Measurements from ENCODE around the gene MYADML2. TPM values are rescaled to one million over a fixed set of nuclear protein-coding genes. Genes with fewer than 3 reads are reported as not detected.

MYADML2 gene
- total RNA-seq, 1 donor from 2014 or later: not detected

DNA sequence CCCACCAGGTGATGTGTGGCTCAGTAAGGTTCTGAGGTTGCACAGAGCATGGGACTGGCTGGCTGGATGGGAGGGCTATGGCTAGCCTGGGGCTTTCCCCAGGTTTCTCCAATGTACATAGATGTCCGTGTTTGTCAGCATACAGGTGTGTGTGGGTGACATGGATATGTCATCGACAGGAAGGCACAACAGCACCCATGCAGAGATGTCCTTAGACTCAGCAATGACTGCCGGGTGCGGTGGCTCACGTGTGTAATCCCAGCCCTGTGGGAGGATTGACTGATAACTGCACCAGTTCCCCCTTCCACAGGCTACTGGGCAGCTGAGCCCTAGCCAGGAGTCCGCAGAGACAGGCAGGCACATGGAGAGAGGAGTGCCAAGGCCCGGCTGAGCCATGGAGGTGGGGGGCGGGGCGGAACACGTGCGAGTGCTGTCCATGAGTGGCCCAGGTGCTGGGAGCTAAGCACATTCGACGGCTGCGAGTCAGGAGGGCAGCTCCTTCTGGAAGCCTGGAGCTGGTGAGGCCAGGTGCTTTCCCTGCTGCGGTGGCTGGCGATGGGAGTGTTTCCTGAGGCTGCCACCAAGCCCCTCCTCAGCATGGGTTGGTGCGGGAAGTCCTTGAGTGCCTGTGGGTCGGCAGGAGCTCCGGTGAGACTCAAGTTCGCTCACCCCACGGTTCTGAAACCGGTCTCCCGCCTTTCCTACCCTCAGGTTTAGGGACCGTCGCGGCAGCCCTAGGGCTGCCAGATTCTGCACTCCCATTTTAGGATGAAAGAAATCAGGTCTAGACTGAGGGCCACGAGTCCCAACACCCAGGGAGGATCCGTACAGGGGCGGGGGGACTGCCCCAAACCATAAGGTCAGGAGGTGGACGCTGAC, 29.5 kb upstream of the MYADML2 start:
- Mint-ChIP-seq H3K36me3 (ENCODE audit: low read depth) (peaks cover 4% of the 10 kb centered on the region), H3K4me1 (ENCODE audit: low read depth) (peaks cover 17% of the 10 kb centered on the region), H3K27me3 (ENCODE audit: low read depth) (no peaks in the 10 kb centered on the region), H3K27ac (ENCODE audit: unreplicated experiment) (peak overlapping the region; percentile 96), H3K9me3 (ENCODE audit: low read depth) (no peaks in the 10 kb centered on the region), H3K4me3 (ENCODE audit: unreplicated experiment) (peak overlapping the region; percentile 87)
- TF ChIP-seq, protein P1, sequence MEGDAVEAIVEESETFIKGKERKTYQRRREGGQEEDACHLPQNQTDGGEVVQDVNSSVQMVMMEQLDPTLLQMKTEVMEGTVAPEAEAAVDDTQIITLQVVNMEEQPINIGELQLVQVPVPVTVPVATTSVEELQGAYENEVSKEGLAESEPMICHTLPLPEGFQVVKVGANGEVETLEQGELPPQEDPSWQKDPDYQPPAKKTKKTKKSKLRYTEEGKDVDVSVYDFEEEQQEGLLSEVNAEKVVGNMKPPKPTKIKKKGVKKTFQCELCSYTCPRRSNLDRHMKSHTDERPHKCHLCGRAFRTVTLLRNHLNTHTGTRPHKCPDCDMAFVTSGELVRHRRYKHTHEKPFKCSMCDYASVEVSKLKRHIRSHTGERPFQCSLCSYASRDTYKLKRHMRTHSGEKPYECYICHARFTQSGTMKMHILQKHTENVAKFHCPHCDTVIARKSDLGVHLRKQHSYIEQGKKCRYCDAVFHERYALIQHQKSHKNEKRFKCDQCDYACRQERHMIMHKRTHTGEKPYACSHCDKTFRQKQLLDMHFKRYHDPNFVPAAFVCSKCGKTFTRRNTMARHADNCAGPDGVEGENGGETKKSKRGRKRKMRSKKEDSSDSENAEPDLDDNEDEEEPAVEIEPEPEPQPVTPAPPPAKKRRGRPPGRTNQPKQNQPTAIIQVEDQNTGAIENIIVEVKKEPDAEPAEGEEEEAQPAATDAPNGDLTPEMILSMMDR (IDR thresholded peaks at IDR 0.05): no peak
- DNase-seq (ENCODE audit: low spot score): peak; percentile 88

- TF ChIP-seq, protein P1 (IDR thresholded peaks at IDR 0.05): no peak
- Mint-ChIP-seq H3K9me3 (ENCODE audit: low read depth) (no peaks in the 10 kb centered on the region), H3K4me3 (ENCODE audit: unreplicated experiment) (no peak overlapping the region), H3K27ac (ENCODE audit: unreplicated experiment) (no peak overlapping the region), H3K27me3 (ENCODE audit: low read depth) (no peaks in the 10 kb centered on the region), H3K36me3 (ENCODE audit: low read depth) (no peaks in the 10 kb centered on the region), H3K4me1 (ENCODE audit: low read depth) (peaks cover 7% of the 10 kb centered on the region)
- no peak for DNase-seq (ENCODE audit: low spot score)
These were observed 26.4 kb upstream of the MYADML2 start for GRCh38 chr17:81973432-81973831.

DNA sequence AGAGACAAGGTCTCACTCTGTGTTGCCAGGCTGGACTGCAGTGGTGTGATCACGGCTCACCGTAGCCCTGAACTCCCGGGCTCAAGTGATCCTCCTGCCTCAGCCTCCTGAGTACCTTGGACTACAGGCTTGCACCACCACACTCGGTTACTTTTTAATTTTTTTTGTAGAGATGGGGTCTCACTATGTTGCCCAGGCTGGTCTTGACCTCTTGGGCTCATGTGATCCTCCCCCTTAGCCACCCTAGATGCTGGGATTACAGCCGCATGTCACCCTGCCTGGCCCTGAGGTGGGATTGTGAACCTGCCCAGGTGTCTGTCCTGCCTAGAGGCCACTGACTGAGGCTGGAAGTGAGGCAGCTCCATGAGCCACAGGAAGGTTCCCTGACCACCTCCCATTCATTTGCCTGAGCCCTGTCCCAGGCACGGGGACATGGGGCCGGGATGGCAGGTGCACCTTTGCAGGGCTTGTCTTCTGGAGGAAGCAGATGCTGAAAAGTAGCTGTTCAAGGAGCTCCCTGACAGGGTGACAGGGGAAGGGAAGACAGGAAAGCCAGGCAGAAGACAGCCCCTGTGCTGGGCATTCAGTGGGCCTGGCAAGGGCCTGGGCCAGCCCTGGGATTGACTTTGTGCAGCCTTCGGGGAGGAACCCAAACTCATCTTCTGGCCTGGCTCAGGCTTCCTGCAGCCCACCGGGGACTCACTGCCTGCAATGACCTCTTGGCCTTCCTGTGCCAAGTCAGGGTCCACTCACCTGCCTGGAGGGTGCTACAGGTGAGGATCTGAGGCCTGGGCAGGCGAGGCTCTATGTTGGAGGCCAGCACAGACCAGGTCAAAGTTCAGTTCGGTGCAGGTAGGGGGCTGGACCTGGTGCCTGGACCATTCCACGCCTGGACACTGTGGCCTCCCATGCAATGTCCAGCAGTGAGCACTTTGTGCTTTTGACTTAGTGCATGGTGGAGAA, 22.1 kb upstream of the MYADML2 start:
- DNase-seq (ENCODE audit: low spot score): peak; percentile 65
- no peak overlapping the region for H3K27ac Mint-ChIP-seq (ENCODE audit: unreplicated experiment)
- TF ChIP-seq, protein P1 (IDR thresholded peaks at IDR 0.05): no peak
- peaks cover 12% of the 10 kb centered on the region for H3K27me3 Mint-ChIP-seq (ENCODE audit: low read depth)
- no peaks in the 10 kb centered on the region for H3K36me3 Mint-ChIP-seq (ENCODE audit: low read depth)
- no peaks in the 10 kb centered on the region for H3K9me3 Mint-ChIP-seq (ENCODE audit: low read depth)
- H3K4me1 Mint-ChIP-seq (ENCODE audit: low read depth): peaks cover 2% of the 10 kb centered on the region
- no peak overlapping the region for H3K4me3 Mint-ChIP-seq (ENCODE audit: unreplicated experiment)

- Mint-ChIP-seq H3K4me3 (ENCODE audit: unreplicated experiment) (no peak overlapping the region), H3K9me3 (ENCODE audit: low read depth) (no peaks in the 10 kb centered on the region), H3K27ac (ENCODE audit: unreplicated experiment) (no peak overlapping the region), H3K4me1 (ENCODE audit: low read depth) (peaks cover 2% of the 10 kb centered on the region), H3K27me3 (ENCODE audit: low read depth) (peaks cover 18% of the 10 kb centered on the region), H3K36me3 (ENCODE audit: low read depth) (no peaks in the 10 kb centered on the region)
- TF ChIP-seq, protein P1 (IDR thresholded peaks at IDR 0.05): no peak
- DNase-seq (ENCODE audit: low spot score): no peak
These were observed 21.3 kb upstream of the MYADML2 start for GRCh38 chr17:81968396-81968745.
